H9 (cell line): ENCODE results near the gene RERE. TPM values are rescaled to one million over a fixed set of nuclear protein-coding genes. Genes with fewer than 3 reads are reported as not detected.

Experiments
- DNase-seq: peaks from one replicate; pipeline ENCODE4 v3.0.0-alpha.2; 2017
- H2AFZ ChIP-seq: one replicate; pipeline ENCODE4 v1.6.1; 2013; ENCODE audit warnings: mild to moderate bottlenecking, low read length, control low read depth, moderate library complexity
- H2AK5ac ChIP-seq: 2 replicates; pipeline ENCODE4 v1.6.1; 2013; ENCODE audit warnings: low read length, control low read depth, mixed read lengths; ENCODE audit not compliant: insufficient read length
- H2BK120ac ChIP-seq: one replicate; pipeline ENCODE4 v1.6.1; 2013; ENCODE audit warnings: low read depth, mild to moderate bottlenecking, low read length, control low read depth, inconsistent platforms; ENCODE audit not compliant: poor library complexity, severe bottlenecking
- H2BK12ac ChIP-seq: 2 replicates; pipeline ENCODE4 v1.6.1; 2013; ENCODE audit warnings: low read length, control low read depth, mixed read lengths, low read depth; ENCODE audit not compliant: insufficient read length
- H2BK15ac ChIP-seq: 2 replicates; pipeline ENCODE4 v1.6.1; 2013; ENCODE audit warnings: low read depth, low read length, control low read depth
- H2BK20ac ChIP-seq: one replicate; pipeline ENCODE4 v1.6.1; 2013; ENCODE audit warnings: low read depth, mild to moderate bottlenecking, low read length, control low read depth, inconsistent platforms; ENCODE audit not compliant: poor library complexity, severe bottlenecking
- H2BK5ac ChIP-seq: 2 replicates; pipeline ENCODE4 v1.6.1; 2013; ENCODE audit warnings: low read length, control low read depth, mixed read lengths; ENCODE audit not compliant: insufficient read length
- H3K14ac ChIP-seq: 2 replicates; pipeline ENCODE4 v1.6.1; 2013; ENCODE audit warnings: low read length, control low read depth; ENCODE audit not compliant: insufficient read depth
- H3K18ac ChIP-seq: 2 replicates; pipeline ENCODE4 v1.6.1; 2013; ENCODE audit warnings: low read depth, mild to moderate bottlenecking, mixed read lengths, low read length, control low read depth; ENCODE audit not compliant: insufficient read length
- H3K23ac ChIP-seq: 2 replicates; pipeline ENCODE4 v1.6.1; 2013; ENCODE audit warnings: low read length, control low read depth, mixed read lengths, low read depth; ENCODE audit not compliant: insufficient read length
- H3K23me2 ChIP-seq: 2 replicates; pipeline ENCODE4 v1.6.1; 2013; ENCODE audit warnings: low read depth, mild to moderate bottlenecking, mixed read lengths, low read length, control low read depth; ENCODE audit not compliant: insufficient read length, poor library complexity, severe bottlenecking
- H3K27ac ChIP-seq: 2 replicates; pipeline ENCODE4 v1.5.1; 2013; ENCODE audit warnings: low read length, control low read depth, mixed read lengths, low read depth; ENCODE audit not compliant: insufficient read length
- H3K27me3 ChIP-seq: 2 replicates; pipeline ENCODE4 v1.6.1; 2013; ENCODE audit warnings: low read length, control low read depth, inconsistent platforms; ENCODE audit not compliant: insufficient read depth
- H3K4ac ChIP-seq: 2 replicates; pipeline ENCODE4 v1.6.1; 2013; ENCODE audit warnings: low read depth, mild to moderate bottlenecking, control low read depth, inconsistent platforms, low read length, moderate library complexity
- H3K4me1 ChIP-seq: 2 replicates; pipeline ENCODE4 v1.6.1; 2013; ENCODE audit warnings: low read length, control low read depth, inconsistent platforms; ENCODE audit not compliant: insufficient read depth
- H3K4me2 ChIP-seq: 2 replicates; pipeline ENCODE4 v1.6.1; 2013; ENCODE audit warnings: low read length, control low read depth, mixed read lengths; ENCODE audit not compliant: insufficient read length, insufficient read depth
- H3K56ac ChIP-seq: 2 replicates; pipeline ENCODE4 v1.6.1; 2013; ENCODE audit warnings: low read depth, mild to moderate bottlenecking, mixed read lengths, low read length, control low read depth; ENCODE audit not compliant: insufficient read length
- H3K79me1 ChIP-seq: 2 replicates; pipeline ENCODE4 v1.6.1; 2013; ENCODE audit warnings: low read depth, mild to moderate bottlenecking, moderate library complexity, low read length, control low read depth, inconsistent platforms; ENCODE audit not compliant: insufficient read depth, poor library complexity, severe bottlenecking
- H3K79me2 ChIP-seq: 2 replicates; pipeline ENCODE4 v1.6.1; 2013; ENCODE audit warnings: low read length, control low read depth, inconsistent platforms; ENCODE audit not compliant: insufficient read depth
- H3K9ac ChIP-seq: 2 replicates; pipeline ENCODE4 v1.6.1; 2013; ENCODE audit warnings: low read length, control low read depth, mixed read lengths; ENCODE audit not compliant: insufficient read length; ENCODE audit errors: extremely low read depth
- H3K9me3 ChIP-seq: one replicate; pipeline ENCODE4 v1.6.1; 2013; ENCODE audit warnings: low read depth, low read length, inconsistent platforms; ENCODE audit not compliant: control insufficient read depth
- H3T11ph ChIP-seq: one replicate; pipeline ENCODE4 v1.6.1; 2013; ENCODE audit warnings: mild to moderate bottlenecking, low read length, control low read depth, inconsistent platforms
- H4K20me1 ChIP-seq: one replicate; pipeline ENCODE4 v1.6.1; 2013; ENCODE audit not compliant: control insufficient read depth, insufficient read length, insufficient read depth
- H4K5ac ChIP-seq: 2 replicates; pipeline ENCODE4 v1.6.1; 2013; ENCODE audit warnings: low read depth, mild to moderate bottlenecking, mixed read lengths, low read length, control low read depth; ENCODE audit not compliant: insufficient read length
- H4K8ac ChIP-seq: replicated peaks from 2 replicates; pipeline ENCODE4 v1.6.1; 2013; ENCODE audit warnings: low read length, control low read depth, mixed read lengths, low read depth; ENCODE audit not compliant: insufficient read length
- H4K91ac ChIP-seq: 2 replicates; pipeline ENCODE4 v1.6.1; 2013; ENCODE audit warnings: low read depth, mild to moderate bottlenecking, moderate library complexity, mixed read lengths, low read length, control low read depth; ENCODE audit not compliant: insufficient read length
- H3K27ac Mint-ChIP-seq, 3 experiments: 2 replicates in 2 of 3; 3 replicates in 1 of 3; pipeline ENCODE4 v1.8.0; 2020 to 2021; ENCODE audit warnings: mixed read lengths in 3 of 3, mild to moderate bottlenecking in 1 of 3, moderate library complexity in 1 of 3
- H3K27me3 Mint-ChIP-seq: 2 replicates; pipeline ENCODE4 v1.8.0; 2021; ENCODE audit warnings: low read depth, mild to moderate bottlenecking, moderate library complexity, mixed read lengths
- H3K36me3 Mint-ChIP-seq, 3 experiments: 2 replicates in 2 of 3; 3 replicates in 1 of 3; pipeline ENCODE4 v1.8.0; 2020 to 2021; ENCODE audit warnings: low read depth in 3 of 3, mixed read lengths in 3 of 3; ENCODE audit not compliant: insufficient read depth in 1 of 3
- H3K4me1 Mint-ChIP-seq, 2 experiments: 2 replicates each; pipeline ENCODE4 v1.8.0; 2020; ENCODE audit warnings: mixed read lengths in 2 of 2
- H3K4me3 Mint-ChIP-seq, 2 experiments: 2 replicates in 1 of 2; 3 replicates in 1 of 2; pipeline ENCODE4 v1.8.0; 2020 to 2021; ENCODE audit warnings: mild to moderate bottlenecking in 2 of 2, mixed read lengths in 2 of 2, moderate library complexity in 1 of 2
- H3K9me3 Mint-ChIP-seq, 2 experiments: 2 replicates in 1 of 2; 3 replicates in 1 of 2; pipeline ENCODE4 v1.8.0; 2020; ENCODE audit warnings: mild to moderate bottlenecking in 2 of 2, mixed read lengths in 2 of 2, moderate library complexity in 1 of 2
- WGBS: extraction: QIAGEN DNeasy Blood & Tissue Kit; methylation state at CpG from one replicate; pipeline ENCODE4 v1.1.7; 2013; ENCODE audit warnings: missing lambda C conversion rate, low lambda C conversion rate, mixed read lengths; ENCODE audit not compliant: insufficient read length; ENCODE audit errors: extremely low coverage; 5-methylcytosine and 5-hydroxymethylcytosine counted together
- total RNA-seq: library from RNA; stranded (reverse); gene quantifications from 2 replicates; pipeline ENCODE4 v1.2.1, GENCODE V29; 2021
- TF ChIP-seq, protein P1 (sequence below): fragments of 200-600 bp; sonication (generic); conservative IDR thresholded peaks from 3 replicates; pipeline ENCODE4 v1.8.0; 2021; ENCODE audit warnings: antibody characterized with exemption, mild to moderate bottlenecking

The RERE gene
- total RNA-seq, 1 experiment from 2014 or later = 103 TPM

DNA sequence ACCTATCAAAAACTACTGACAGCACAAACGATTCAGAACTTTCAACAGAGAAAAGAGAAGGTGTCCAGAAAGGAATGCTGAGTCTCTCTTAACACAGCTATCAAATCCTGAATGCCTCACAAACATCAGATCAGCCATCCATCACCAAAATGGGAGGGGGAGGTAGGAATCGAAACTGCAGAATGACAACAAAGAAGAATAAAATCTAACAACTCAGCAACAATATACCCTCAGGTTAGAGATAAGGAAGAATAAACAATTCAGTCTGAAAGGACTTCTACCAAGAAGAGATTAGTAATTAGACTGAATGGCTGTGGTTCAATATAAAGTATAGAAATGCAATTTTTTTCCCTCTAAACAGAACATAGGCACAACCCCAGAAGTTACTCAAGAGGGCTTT lies 94.4 kb downstream of the RERE start:
- no peak overlapping the region for H2BK120ac ChIP-seq
- no peak for DNase-seq
- H3K4me2 ChIP-seq = no peak overlapping the region
- no peak overlapping the region for H3K14ac ChIP-seq
- TF ChIP-seq, protein P1, sequence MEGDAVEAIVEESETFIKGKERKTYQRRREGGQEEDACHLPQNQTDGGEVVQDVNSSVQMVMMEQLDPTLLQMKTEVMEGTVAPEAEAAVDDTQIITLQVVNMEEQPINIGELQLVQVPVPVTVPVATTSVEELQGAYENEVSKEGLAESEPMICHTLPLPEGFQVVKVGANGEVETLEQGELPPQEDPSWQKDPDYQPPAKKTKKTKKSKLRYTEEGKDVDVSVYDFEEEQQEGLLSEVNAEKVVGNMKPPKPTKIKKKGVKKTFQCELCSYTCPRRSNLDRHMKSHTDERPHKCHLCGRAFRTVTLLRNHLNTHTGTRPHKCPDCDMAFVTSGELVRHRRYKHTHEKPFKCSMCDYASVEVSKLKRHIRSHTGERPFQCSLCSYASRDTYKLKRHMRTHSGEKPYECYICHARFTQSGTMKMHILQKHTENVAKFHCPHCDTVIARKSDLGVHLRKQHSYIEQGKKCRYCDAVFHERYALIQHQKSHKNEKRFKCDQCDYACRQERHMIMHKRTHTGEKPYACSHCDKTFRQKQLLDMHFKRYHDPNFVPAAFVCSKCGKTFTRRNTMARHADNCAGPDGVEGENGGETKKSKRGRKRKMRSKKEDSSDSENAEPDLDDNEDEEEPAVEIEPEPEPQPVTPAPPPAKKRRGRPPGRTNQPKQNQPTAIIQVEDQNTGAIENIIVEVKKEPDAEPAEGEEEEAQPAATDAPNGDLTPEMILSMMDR = no peak
- no peak overlapping the region for H3K4ac ChIP-seq
- WGBS = no CpG with 5 or more reads among the region's 2 CpGs
- H4K5ac ChIP-seq = no peak overlapping the region
- peaks cover 26 to 31% of the 10 kb centered on the region in 2 experiments for H3K4me1 Mint-ChIP-seq
- H2BK12ac ChIP-seq = no peak overlapping the region
- H3K27ac Mint-ChIP-seq = no peak overlapping the region
- H3K9ac ChIP-seq = no peak overlapping the region
- peaks cover 8% of the 10 kb centered on the region for H3K79me1 ChIP-seq
- H2BK20ac ChIP-seq = no peak overlapping the region
- no peak overlapping the region for H3K18ac ChIP-seq
- H2AFZ ChIP-seq = no peak overlapping the region
- no peak overlapping the region for H3K56ac ChIP-seq
- no peak overlapping the region for H3K27ac ChIP-seq
- H2AK5ac ChIP-seq = no peak overlapping the region
- no peak overlapping the region for H4K91ac ChIP-seq
- H3K9me3 ChIP-seq = no peaks in the 10 kb centered on the region
- H3K9me3 Mint-ChIP-seq = no peaks in the 10 kb centered on the region
- no peaks in the 10 kb centered on the region; the same call in 1 of the 2 replicates for H3K4me1 ChIP-seq
- H3K27me3 Mint-ChIP-seq = no peaks in the 10 kb centered on the region
- H3K4me3 Mint-ChIP-seq = no peak overlapping the region
- H3K36me3 Mint-ChIP-seq = no peaks in the 10 kb centered on the region
- H3K23me2 ChIP-seq = no peaks in the 10 kb centered on the region
- H4K8ac ChIP-seq = no peak overlapping the region
- H2BK15ac ChIP-seq = no peak overlapping the region
- no peak overlapping the region for H3T11ph ChIP-seq
- H3K23ac ChIP-seq = no peak overlapping the region
- H3K27me3 ChIP-seq = no peaks in the 10 kb centered on the region
- peaks cover 2% of the 10 kb centered on the region for H4K20me1 ChIP-seq
- no peak overlapping the region for H2BK5ac ChIP-seq
- peaks cover 1% of the 10 kb centered on the region; the same call in 1 of the 2 replicates for H3K79me2 ChIP-seq
